Mucosa of rectum (tissue), 2 donors: ENCODE data around the gene MTG2.

Experiments used
- H3K27ac ChIP-seq, 2 donors: one replicate each; pipeline ENCODE4 v1.7.0; 2013; ENCODE audit warnings: inconsistent platforms in 2 of 2, low read depth in 2 of 2, low read length in 2 of 2
- H3K27me3 ChIP-seq, 2 donors: one replicate each; pipeline ENCODE4 v1.7.0; 2013; ENCODE audit warnings: low read length in 2 of 2; ENCODE audit not compliant: control insufficient read depth in 2 of 2, insufficient read depth in 2 of 2
- H3K36me3 ChIP-seq, 2 donors: one replicate each; pipeline ENCODE4 v1.7.0; 2013; ENCODE audit warnings: low read length in 2 of 2; ENCODE audit not compliant: control insufficient read depth in 2 of 2, insufficient read depth in 2 of 2
- H3K4me1 ChIP-seq, 2 donors: one replicate each; pipeline ENCODE4 v1.7.0; 2013; ENCODE audit warnings: low read length in 2 of 2, mild to moderate bottlenecking in 1 of 2; ENCODE audit not compliant: control insufficient read depth in 2 of 2, insufficient read depth in 2 of 2
- H3K4me3 ChIP-seq, 2 donors: one replicate each; pipeline ENCODE4 v1.7.0; 2013; ENCODE audit warnings: low read length in 2 of 2
- H3K9ac ChIP-seq, 2 donors: one replicate each; pipeline ENCODE4 v1.7.0; 2013; ENCODE audit warnings: low read length in 2 of 2, low read depth in 1 of 2, mild to moderate bottlenecking in 1 of 2
- H3K9me3 ChIP-seq, 2 donors: one replicate each; pipeline ENCODE4 v1.7.0; 2013; ENCODE audit warnings: low read length in 2 of 2; ENCODE audit not compliant: control insufficient read depth in 2 of 2
- donor health status: healthy.
- donor health status: Normal muscosa, but diverticular disease.

MTG2 gene

DNA sequence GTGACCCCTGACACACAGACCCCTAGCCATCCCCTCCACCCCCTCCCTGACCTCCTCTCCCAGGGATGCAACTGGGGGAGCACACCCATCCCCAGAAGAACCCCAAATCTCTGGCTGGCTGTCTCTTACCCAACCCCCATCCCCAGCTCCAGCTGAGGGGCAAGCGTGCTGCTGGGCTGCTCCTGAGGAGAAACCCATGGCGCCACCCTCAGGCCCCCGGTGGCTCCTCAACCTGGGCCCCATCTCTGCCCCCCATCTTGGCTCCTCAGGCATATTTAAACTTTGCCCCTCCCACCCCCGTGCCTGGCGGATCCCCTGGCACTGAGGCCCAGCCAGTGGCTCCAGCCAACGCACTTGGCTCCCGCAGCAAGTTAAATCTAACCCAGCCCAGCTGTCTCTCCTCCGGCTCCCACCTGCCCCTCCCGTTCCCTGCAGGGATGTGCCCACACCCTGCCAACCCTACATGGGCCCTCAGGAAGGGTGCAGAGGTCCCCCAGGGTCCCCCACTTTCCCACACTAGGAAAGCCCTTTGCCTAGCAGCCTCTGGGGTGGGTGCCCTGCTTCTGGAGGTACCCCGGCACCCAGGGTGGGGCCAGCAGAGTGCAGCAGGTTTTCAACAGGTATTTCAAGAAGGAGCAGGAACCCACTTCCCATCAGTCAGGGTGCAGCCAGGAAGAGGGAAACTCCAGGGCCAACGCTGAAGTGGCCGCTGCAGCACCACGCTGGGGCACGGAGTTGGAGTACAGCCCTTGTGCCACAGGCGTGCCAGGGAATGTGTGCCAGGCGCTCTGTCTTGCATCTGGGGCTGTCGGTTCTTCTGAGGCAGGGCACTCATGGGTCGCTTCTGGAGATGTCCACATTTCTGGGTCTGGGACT, 50.2 kb downstream of the MTG2 start:
- Histone ChIP-seq H3K9ac (no peak overlapping the region), H3K9me3 (no peaks in the 10 kb centered on the region), H3K36me3 (no peaks in the 10 kb centered on the region), H3K27me3 (peaks cover 0 to 2% of the 10 kb centered on the region in 2 donors), H3K27ac (no peak overlapping the region), H3K4me3 (no peak overlapping the region), H3K4me1 (peaks cover 9 to 11% of the 10 kb centered on the region in 2 donors)

DNA sequence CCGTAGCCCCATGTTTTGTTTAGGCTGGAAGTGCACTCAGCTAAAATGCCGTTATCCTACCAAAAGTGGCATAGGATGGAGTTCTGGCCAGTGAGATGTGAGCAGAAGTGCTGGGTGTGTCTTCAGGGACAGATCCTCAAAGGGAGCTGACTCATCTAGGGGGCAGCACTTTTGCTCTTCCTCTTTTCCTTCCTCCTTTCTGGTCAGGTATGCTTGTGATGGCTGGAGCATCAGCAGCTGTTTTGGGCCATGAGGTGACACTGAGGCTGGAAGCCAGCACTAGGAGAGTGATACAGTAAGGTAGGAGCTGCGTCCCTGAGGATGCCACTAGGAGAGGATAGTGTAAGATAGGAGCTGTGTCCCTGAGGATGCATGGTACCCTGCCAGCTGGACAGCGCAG, 50.9 kb downstream of the MTG2 start:
- Histone ChIP-seq H3K4me1 (peaks cover 6 to 7% of the 10 kb centered on the region in 2 donors), H3K27ac (no peak overlapping the region), H3K36me3 (no peaks in the 10 kb centered on the region), H3K4me3 (no peak overlapping the region), H3K9ac (no peak overlapping the region), H3K9me3 (no peaks in the 10 kb centered on the region), H3K27me3 (peaks cover 0 to under 1% of the 10 kb centered on the region in 2 donors)

GRCh38 chr20:62234339-62234738, 51.5 kb downstream of the MTG2 start:
- peaks cover 8 to 9% of the 10 kb centered on the region in 2 donors for H3K4me1 ChIP-seq
- H3K9ac ChIP-seq, result no peak overlapping the region
- no peaks in the 10 kb centered on the region for H3K36me3 ChIP-seq
- no peaks in the 10 kb centered on the region for H3K9me3 ChIP-seq
- H3K27me3 ChIP-seq, result no peaks in the 10 kb centered on the region
- no peak overlapping the region for H3K4me3 ChIP-seq
- no peak overlapping the region for H3K27ac ChIP-seq

GRCh38 chr20:62235001-62235776, 52.4 kb downstream of the MTG2 start:
- H3K4me3 ChIP-seq, result no peak overlapping the region
- H3K36me3 ChIP-seq, result no peaks in the 10 kb centered on the region
- H3K27me3 ChIP-seq, result no peaks in the 10 kb centered on the region
- peaks cover 15 to 17% of the 10 kb centered on the region in 2 donors for H3K4me1 ChIP-seq
- H3K9me3 ChIP-seq, result no peaks in the 10 kb centered on the region
- H3K27ac ChIP-seq, result no peak overlapping the region
- no peak overlapping the region for H3K9ac ChIP-seq

- no peak overlapping the region for H3K4me3 ChIP-seq
- H3K9me3 ChIP-seq, result no peaks in the 10 kb centered on the region
- H3K4me1 ChIP-seq, result peaks cover 18 to 22% of the 10 kb centered on the region in 2 donors
- H3K9ac ChIP-seq, result no peak overlapping the region
- H3K27ac ChIP-seq, result no peak overlapping the region
- peaks cover 0 to 1% of the 10 kb centered on the region in 2 donors for H3K36me3 ChIP-seq
- no peaks in the 10 kb centered on the region for H3K27me3 ChIP-seq
These were observed 52.9 kb downstream of the MTG2 start for GRCh38 chr20:62235777-62236157.

GRCh38 chr20:62236200-62236599, 53.4 kb downstream of the MTG2 start:
- Histone ChIP-seq H3K9me3 (no peaks in the 10 kb centered on the region), H3K27me3 (no peaks in the 10 kb centered on the region), H3K9ac (no peak overlapping the region), H3K36me3 (peaks cover 0 to 3% of the 10 kb centered on the region in 2 donors), H3K4me3 (no peak overlapping the region), H3K27ac (no peak overlapping the region), H3K4me1 (peaks cover 20 to 27% of the 10 kb centered on the region in 2 donors)

- Histone ChIP-seq H3K4me3 (no peak overlapping the region), H3K27me3 (no peaks in the 10 kb centered on the region), H3K36me3 (peaks cover 0 to 3% of the 10 kb centered on the region in 2 donors), H3K27ac (no peak overlapping the region), H3K9me3 (no peaks in the 10 kb centered on the region), H3K4me1 (peaks cover 25 to 31% of the 10 kb centered on the region in 2 donors), H3K9ac (no peak overlapping the region)
These were observed 54.1 kb downstream of the MTG2 start for GRCh38 chr20:62236766-62237513.

DNA sequence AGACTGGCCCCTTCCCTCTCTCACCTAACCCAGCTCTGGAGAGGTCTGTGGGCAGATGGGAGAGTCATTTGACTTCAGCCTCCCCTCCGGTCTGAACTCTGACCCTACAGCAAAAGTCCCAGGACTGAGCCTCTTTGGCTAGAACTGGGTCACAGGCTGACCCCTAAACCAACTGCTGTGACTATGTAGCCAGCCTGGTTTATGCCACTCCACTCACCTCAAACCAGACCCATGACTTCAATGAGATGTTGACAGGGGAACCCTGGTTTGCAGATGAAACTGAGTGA, 54.6 kb downstream of the MTG2 start:
- Histone ChIP-seq H3K27me3 (no peaks in the 10 kb centered on the region), H3K27ac (no peak overlapping the region), H3K4me1 (peaks cover 29 to 36% of the 10 kb centered on the region in 2 donors), H3K9ac (peak overlapping the region; percentile 46 to 65), H3K9me3 (no peaks in the 10 kb centered on the region), H3K4me3 (peak overlapping the region; percentile 60 to 74), H3K36me3 (peaks cover 0 to 6% of the 10 kb centered on the region in 2 donors)

DNA sequence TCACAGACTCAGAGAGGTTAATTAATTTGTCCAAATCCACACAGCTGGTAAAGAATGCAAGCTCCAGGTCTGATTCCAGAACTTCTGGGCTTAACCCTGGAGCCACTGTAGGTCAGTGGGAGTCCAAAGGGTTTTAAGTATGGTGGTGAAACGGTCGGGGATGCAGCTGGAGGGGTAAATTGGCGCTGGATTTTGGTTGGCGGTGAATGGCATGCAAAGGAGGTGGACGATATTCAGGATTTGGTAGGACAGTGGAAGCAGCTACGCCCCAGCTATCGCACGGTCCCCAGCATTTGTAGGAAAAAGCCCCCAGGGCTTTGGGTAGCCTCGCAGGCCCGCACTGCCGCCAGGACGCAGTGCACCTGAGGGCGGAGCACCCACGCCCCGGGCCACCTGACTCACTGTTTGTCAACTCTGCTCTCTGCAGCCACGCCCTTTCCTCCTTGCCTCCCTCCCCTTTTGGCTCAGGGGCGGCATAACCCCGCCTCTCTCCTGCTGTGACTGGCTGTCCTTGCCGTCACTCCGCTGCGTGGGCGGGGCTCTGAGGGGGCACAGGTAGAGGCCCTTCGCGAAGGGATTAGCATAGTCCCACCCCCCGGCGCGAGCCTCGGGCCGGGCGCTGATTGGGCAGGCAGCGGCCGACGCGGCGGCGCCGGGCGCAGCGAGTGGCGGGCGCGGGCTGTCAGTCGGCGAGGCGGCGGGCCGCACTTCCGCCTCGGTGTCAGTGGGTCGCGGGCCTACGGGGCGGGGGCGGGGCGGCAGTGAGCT, 55.2 kb downstream of the MTG2 start, which contains the start of gene OSBPL2:
Gene OSBPL2 (plus strand): TSS at position 721 of the 768 bp plus-strand sequence. CDS start 17,664 bp downstream, outside the sequence.
- H3K4me1 ChIP-seq, result peaks cover 33 to 38% of the 10 kb centered on the region in 2 donors
- H3K36me3 ChIP-seq, result peaks cover 1 to 8% of the 10 kb centered on the region in 2 donors

More for the DNA sequence above, 55.2 kb downstream of the MTG2 start, which contains the start of gene OSBPL2:
- peak within 1 kb of the TSS; percentile 84 to 91 for H3K27ac ChIP-seq
- peak within 1 kb of the TSS; percentile 86 to 91 for H3K9ac ChIP-seq
- H3K9me3 ChIP-seq, result no peaks in the 10 kb centered on the region
- peak within 1 kb of the TSS; percentile 78 to 87 for H3K4me3 ChIP-seq
- H3K27me3 ChIP-seq, result no peaks in the 10 kb centered on the region
